ENCODE data around the gene REN. TPM values are rescaled to one million over a fixed set of nuclear protein-coding genes. Genes with fewer than 3 reads are reported as not detected.

The REN gene
- total and polyA plus RNA-seq, 2 of the 8 experiments (the other 6 are each of a cell fraction or from before 2014, with no cell fraction given): 0.05 TPM; not detected in 1

DNA sequence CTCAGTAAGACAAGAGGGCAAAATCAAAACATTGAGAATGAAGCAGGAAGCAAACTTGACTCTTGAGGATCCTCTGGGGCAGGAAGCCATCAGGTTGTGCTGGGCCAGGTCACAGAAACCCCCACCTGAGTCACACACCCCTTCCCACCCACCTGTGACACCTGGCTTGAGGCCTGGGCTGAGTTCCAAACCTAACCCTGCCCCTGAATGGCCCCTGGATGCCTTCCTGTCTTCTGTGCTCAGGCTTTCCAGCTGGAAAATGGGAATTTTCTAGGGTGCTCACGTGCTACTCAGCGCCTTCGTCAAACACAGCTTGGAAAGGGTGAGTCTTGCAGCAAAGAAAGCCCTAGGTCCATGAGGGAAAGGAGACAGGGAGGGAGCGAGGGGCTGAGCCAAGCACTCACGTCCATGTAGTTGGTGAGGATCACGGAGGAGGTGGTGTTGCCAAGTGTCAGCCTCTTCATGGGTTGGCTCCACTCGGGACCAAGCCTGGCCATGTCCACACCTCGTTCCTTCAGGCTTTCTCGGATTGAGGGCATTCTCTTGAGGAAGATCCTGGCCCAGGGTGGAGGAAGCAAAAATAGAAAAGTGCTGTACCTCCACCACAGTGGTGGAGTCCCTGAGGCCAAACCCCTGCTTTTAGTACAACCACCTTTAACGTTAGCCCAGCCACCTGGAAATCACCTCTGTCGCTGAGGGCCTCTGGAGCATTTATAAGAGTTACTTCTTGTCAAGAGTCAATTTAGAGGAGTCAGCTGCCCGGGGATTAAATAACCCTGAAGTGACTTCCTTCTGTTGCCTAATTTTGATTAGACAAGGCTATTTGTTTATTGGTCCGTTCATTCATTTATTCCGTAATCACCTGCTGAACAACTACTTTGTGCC is 4.3 kb downstream of the REN start (continued):
- TF ChIP-seq, protein P1, sequence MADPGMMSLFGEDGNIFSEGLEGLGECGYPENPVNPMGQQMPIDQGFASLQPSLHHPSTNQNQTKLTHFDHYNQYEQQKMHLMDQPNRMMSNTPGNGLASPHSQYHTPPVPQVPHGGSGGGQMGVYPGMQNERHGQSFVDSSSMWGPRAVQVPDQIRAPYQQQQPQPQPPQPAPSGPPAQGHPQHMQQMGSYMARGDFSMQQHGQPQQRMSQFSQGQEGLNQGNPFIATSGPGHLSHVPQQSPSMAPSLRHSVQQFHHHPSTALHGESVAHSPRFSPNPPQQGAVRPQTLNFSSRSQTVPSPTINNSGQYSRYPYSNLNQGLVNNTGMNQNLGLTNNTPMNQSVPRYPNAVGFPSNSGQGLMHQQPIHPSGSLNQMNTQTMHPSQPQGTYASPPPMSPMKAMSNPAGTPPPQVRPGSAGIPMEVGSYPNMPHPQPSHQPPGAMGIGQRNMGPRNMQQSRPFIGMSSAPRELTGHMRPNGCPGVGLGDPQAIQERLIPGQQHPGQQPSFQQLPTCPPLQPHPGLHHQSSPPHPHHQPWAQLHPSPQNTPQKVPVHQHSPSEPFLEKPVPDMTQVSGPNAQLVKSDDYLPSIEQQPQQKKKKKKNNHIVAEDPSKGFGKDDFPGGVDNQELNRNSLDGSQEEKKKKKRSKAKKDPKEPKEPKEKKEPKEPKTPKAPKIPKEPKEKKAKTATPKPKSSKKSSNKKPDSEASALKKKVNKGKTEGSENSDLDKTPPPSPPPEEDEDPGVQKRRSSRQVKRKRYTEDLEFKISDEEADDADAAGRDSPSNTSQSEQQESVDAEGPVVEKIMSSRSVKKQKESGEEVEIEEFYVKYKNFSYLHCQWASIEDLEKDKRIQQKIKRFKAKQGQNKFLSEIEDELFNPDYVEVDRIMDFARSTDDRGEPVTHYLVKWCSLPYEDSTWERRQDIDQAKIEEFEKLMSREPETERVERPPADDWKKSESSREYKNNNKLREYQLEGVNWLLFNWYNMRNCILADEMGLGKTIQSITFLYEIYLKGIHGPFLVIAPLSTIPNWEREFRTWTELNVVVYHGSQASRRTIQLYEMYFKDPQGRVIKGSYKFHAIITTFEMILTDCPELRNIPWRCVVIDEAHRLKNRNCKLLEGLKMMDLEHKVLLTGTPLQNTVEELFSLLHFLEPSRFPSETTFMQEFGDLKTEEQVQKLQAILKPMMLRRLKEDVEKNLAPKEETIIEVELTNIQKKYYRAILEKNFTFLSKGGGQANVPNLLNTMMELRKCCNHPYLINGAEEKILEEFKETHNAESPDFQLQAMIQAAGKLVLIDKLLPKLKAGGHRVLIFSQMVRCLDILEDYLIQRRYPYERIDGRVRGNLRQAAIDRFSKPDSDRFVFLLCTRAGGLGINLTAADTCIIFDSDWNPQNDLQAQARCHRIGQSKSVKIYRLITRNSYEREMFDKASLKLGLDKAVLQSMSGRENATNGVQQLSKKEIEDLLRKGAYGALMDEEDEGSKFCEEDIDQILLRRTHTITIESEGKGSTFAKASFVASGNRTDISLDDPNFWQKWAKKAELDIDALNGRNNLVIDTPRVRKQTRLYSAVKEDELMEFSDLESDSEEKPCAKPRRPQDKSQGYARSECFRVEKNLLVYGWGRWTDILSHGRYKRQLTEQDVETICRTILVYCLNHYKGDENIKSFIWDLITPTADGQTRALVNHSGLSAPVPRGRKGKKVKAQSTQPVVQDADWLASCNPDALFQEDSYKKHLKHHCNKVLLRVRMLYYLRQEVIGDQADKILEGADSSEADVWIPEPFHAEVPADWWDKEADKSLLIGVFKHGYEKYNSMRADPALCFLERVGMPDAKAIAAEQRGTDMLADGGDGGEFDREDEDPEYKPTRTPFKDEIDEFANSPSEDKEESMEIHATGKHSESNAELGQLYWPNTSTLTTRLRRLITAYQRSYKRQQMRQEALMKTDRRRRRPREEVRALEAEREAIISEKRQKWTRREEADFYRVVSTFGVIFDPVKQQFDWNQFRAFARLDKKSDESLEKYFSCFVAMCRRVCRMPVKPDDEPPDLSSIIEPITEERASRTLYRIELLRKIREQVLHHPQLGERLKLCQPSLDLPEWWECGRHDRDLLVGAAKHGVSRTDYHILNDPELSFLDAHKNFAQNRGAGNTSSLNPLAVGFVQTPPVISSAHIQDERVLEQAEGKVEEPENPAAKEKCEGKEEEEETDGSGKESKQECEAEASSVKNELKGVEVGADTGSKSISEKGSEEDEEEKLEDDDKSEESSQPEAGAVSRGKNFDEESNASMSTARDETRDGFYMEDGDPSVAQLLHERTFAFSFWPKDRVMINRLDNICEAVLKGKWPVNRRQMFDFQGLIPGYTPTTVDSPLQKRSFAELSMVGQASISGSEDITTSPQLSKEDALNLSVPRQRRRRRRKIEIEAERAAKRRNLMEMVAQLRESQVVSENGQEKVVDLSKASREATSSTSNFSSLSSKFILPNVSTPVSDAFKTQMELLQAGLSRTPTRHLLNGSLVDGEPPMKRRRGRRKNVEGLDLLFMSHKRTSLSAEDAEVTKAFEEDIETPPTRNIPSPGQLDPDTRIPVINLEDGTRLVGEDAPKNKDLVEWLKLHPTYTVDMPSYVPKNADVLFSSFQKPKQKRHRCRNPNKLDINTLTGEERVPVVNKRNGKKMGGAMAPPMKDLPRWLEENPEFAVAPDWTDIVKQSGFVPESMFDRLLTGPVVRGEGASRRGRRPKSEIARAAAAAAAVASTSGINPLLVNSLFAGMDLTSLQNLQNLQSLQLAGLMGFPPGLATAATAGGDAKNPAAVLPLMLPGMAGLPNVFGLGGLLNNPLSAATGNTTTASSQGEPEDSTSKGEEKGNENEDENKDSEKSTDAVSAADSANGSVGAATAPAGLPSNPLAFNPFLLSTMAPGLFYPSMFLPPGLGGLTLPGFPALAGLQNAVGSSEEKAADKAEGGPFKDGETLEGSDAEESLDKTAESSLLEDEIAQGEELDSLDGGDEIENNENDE (IDR thresholded peaks at IDR 0.05; ENCODE audit: insufficient replicate concordance, low read length): no peak
- no peak for TF ChIP-seq RBBP5 (IDR thresholded peaks at IDR 0.05; ENCODE audit: borderline replicate concordance, low read depth, low read length)
- no peak for TF ChIP-seq ASH2L (IDR thresholded peaks at IDR 0.05; ENCODE audit: low read length)
- no peak for TF ChIP-seq CHD2 (IDR thresholded peaks at IDR 0.05; ENCODE audit: low read length)
- TF ChIP-seq JUND (IDR thresholded peaks at IDR 0.05; ENCODE audit: low read length): no peak
- TF ChIP-seq TEAD4 (IDR thresholded peaks at IDR 0.05; ENCODE audit: low read depth, low read length): no peak
